ENCODE measurements around the gene TAF1C.

TAF1C gene

GRCh38 chr16:84131117-84131516 is 55.7 kb downstream of the TAF1C start:
- ChIA-PET POLR2A (no interaction called here), CTCF (interaction anchor here (0.6 to 1.0 kb wide), 3 partner anchors 11 to 56 kb away, joined by 3 read pairs; no protein-coding TSS in a partner anchor)
- Histone ChIP-seq H3K4me3 (ENCODE audit: low read depth, low read length) (no peak overlapping the region), H3K9me3 (ENCODE audit: control insufficient read depth, insufficient read depth, low read depth, low read length) (no peaks in the 10 kb centered on the region), H3K27ac (ENCODE audit: extremely low read depth, low read depth, low read length) (no peak overlapping the region), H3K36me3 (ENCODE audit: control insufficient read depth in 2 of 2, insufficient read depth in 1 of 2, low read length in 2 of 2) (peaks cover 15 to 34% of the 10 kb centered on the region in 2 experiments), H3K4me1 (ENCODE audit: control insufficient read depth, insufficient read depth, low read length) (no peaks in the 10 kb centered on the region)
- TF ChIP-seq PRDM4 (tag by site-specific recombination; IDR thresholded peaks at IDR 0.05), result no peak
- no peak for TF ChIP-seq ZSCAN30 (tag by site-specific recombination; IDR thresholded peaks at IDR 0.05)
- TF ChIP-seq ZBTB21 (tag by site-specific recombination; IDR thresholded peaks at IDR 0.05), result no peak
- TF ChIP-seq ZNF843 (tag by site-specific recombination; IDR thresholded peaks at IDR 0.05), result no peak
- TF ChIP-seq ZNF544 (tag by site-specific recombination; IDR thresholded peaks at IDR 0.05), result no peak
- TF ChIP-seq ZNF362 (tag by site-specific recombination; IDR thresholded peaks at IDR 0.05), result no peak
- no peak for TF ChIP-seq AEBP2 (tag by site-specific recombination; IDR thresholded peaks at IDR 0.05; ENCODE audit: borderline replicate concordance)
- no peak for TF ChIP-seq BCL6B (tag by site-specific recombination; IDR thresholded peaks at IDR 0.05)
- no peak for TF ChIP-seq ZNF776 (tag by site-specific recombination; IDR thresholded peaks at IDR 0.05; ENCODE audit: borderline replicate concordance)
- no peak for TF ChIP-seq ZBTB11 (tag by site-specific recombination; conservative IDR thresholded peaks at IDR 0.05; ENCODE audit: low read depth)
- no peak for TF ChIP-seq FEZF1 (tag by site-specific recombination; IDR thresholded peaks at IDR 0.05)
- no peak for TF ChIP-seq ZNF548 (tag by site-specific recombination; IDR thresholded peaks at IDR 0.05)
- no peak for TF ChIP-seq ZNF2 (tag by site-specific recombination; IDR thresholded peaks at IDR 0.05)
- no peak for TF ChIP-seq ZNF280C (tag by site-specific recombination; IDR thresholded peaks at IDR 0.05)
- TF ChIP-seq ZNF585B (tag by site-specific recombination; IDR thresholded peaks at IDR 0.05), result no peak
- TF ChIP-seq ZNF704 (tag by site-specific recombination; IDR thresholded peaks at IDR 0.05), result no peak
- TF ChIP-seq, protein P1, sequence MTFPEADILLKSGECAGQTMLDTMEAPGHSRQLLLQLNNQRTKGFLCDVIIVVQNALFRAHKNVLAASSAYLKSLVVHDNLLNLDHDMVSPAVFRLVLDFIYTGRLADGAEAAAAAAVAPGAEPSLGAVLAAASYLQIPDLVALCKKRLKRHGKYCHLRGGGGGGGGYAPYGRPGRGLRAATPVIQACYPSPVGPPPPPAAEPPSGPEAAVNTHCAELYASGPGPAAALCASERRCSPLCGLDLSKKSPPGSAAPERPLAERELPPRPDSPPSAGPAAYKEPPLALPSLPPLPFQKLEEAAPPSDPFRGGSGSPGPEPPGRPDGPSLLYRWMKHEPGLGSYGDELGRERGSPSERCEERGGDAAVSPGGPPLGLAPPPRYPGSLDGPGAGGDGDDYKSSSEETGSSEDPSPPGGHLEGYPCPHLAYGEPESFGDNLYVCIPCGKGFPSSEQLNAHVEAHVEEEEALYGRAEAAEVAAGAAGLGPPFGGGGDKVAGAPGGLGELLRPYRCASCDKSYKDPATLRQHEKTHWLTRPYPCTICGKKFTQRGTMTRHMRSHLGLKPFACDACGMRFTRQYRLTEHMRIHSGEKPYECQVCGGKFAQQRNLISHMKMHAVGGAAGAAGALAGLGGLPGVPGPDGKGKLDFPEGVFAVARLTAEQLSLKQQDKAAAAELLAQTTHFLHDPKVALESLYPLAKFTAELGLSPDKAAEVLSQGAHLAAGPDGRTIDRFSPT (tag by site-specific recombination; IDR thresholded peaks at IDR 0.05), result no peak
- TF ChIP-seq ZBTB17 (tag by site-specific recombination; IDR thresholded peaks at IDR 0.05), result no peak
